Smooth muscle cell (in vitro differentiated cells): ENCODE results near the gene KCNIP1. TPM values are rescaled to one million over a fixed set of nuclear protein-coding genes. Genes with fewer than 3 reads are reported as not detected.

Experiments
- DNase-seq: peaks from one replicate; lab custom pipeline; 2025; ENCODE audit not compliant: unreplicated experiment; lab: John Stamatoyannopoulos, UW
- H2AFZ ChIP-seq: fragments of 200-600 bp; sonication (generic); 2 replicates; pipeline ENCODE4 v1.6.0; 2016; ENCODE audit warnings: antibody characterized with exemption, low read depth, mild to moderate bottlenecking
- H3F3A ChIP-seq: fragments of 200-600 bp; sonication (generic); 2 replicates; pipeline ENCODE4 v1.6.0; 2017; ENCODE audit warnings: antibody characterized with exemption, low read depth
- H3K27ac ChIP-seq: fragments of 200-600 bp; sonication (generic); 2 replicates; pipeline ENCODE4 v1.5.1; 2016; ENCODE audit warnings: low read depth, mild to moderate bottlenecking
- H3K27me3 ChIP-seq: fragments of 200-600 bp; sonication (generic); 2 replicates; pipeline ENCODE4 v1.6.1; 2016; ENCODE audit warnings: low read depth, mild to moderate bottlenecking
- H3K36me3 ChIP-seq: fragments of 200-600 bp; sonication (generic); 2 replicates; pipeline ENCODE4 v1.5.1; 2016; ENCODE audit warnings: low read depth
- H3K4me1 ChIP-seq: fragments of 200-600 bp; sonication (generic); 2 replicates; pipeline ENCODE4 v1.5.1; 2016; ENCODE audit warnings: low read depth
- H3K4me2 ChIP-seq: fragments of 200-600 bp; sonication (generic); 2 replicates; pipeline ENCODE4 v1.6.0; 2016; ENCODE audit warnings: mild to moderate bottlenecking
- H3K4me3 ChIP-seq: fragments of 200-600 bp; sonication (generic); 2 replicates; pipeline ENCODE4 v1.5.1; 2016; ENCODE audit warnings: mild to moderate bottlenecking
- H3K79me2 ChIP-seq: fragments of 200-600 bp; sonication (generic); 2 replicates; pipeline ENCODE4 v1.6.0; 2016; ENCODE audit warnings: low read depth, mild to moderate bottlenecking
- H3K9ac ChIP-seq: fragments of 200-600 bp; sonication (generic); 2 replicates; pipeline ENCODE4 v1.6.0; 2016; ENCODE audit warnings: low read depth
- H3K9me3 ChIP-seq: fragments of 200-600 bp; sonication (generic); replicated peaks from 2 replicates; pipeline ENCODE4 v1.5.1; 2016; ENCODE audit warnings: low read depth
- H4K20me1 ChIP-seq: fragments of 200-600 bp; sonication (generic); 2 replicates; pipeline ENCODE4 v1.6.0; 2016; ENCODE audit warnings: low read depth
- CTCF ChIP-seq: fragments of 200-600 bp; sonication (generic); IDR thresholded peaks from 2 replicates; pipeline ENCODE4 v1.5.1; 2017; ENCODE audit warnings: borderline replicate concordance, mild to moderate bottlenecking, antibody characterized with exemption; ENCODE audit not compliant: insufficient read depth, poor library complexity, severe bottlenecking
- WGBS: methylation state at CpG from one replicate; pipeline ENCODE4 v1.1.7; 2016; ENCODE audit warnings: low lambda C conversion rate; 5-methylcytosine and 5-hydroxymethylcytosine counted together
- polyA plus RNA-seq: library from polyadenylated mRNA; unstranded; fragments of >200 nt; fragmentation: Nextera tagmentation; extraction: Ambion mirVana; gene quantifications from 2 replicates; pipeline ENCODE4 v1.2.1, GENCODE V29; 2016
- total RNA-seq: library from RNA; depleted of rRNA; stranded (reverse); fragments of >200 nt; gene quantifications from 2 replicates; pipeline ENCODE4 v1.2.3, GENCODE V29; 2014

Gene KCNIP1
- total and polyA plus RNA-seq, 2 experiments from 2014 or later: 0.50 TPM; not detected in 1

GRCh38 chr5:170651604-170652277 is 147.9 kb downstream of the KCNIP1 start:
- H4K20me1 ChIP-seq: no peaks in the 10 kb centered on the region
- no peaks in the 10 kb centered on the region for H3K79me2 ChIP-seq
- H3K36me3 ChIP-seq: no peaks in the 10 kb centered on the region
- no peak overlapping the region for H3K4me3 ChIP-seq
- no peaks in the 10 kb centered on the region for H3K4me1 ChIP-seq
- no peak for TF ChIP-seq CTCF
- H3K9me3 ChIP-seq: no peaks in the 10 kb centered on the region
- peaks cover 21% of the 10 kb centered on the region for H3K27me3 ChIP-seq
- WGBS: 86% methylated on average over 11 of the region's 11 CpGs
- no peaks in the 10 kb centered on the region for H3F3A ChIP-seq
- H2AFZ ChIP-seq: no peak overlapping the region
- H3K4me2 ChIP-seq: no peak overlapping the region
- no peak overlapping the region for H3K27ac ChIP-seq
- no peak for DNase-seq
- no peak overlapping the region for H3K9ac ChIP-seq

GRCh38 chr5:170655476-170655875 is 151.7 kb downstream of the KCNIP1 start:
- WGBS: 90% methylated on average over 4 of the region's 4 CpGs
- Histone ChIP-seq H2AFZ (no peak overlapping the region), H3K27me3 (peaks cover 11% of the 10 kb centered on the region), H3K4me3 (no peak overlapping the region), H3K27ac (no peak overlapping the region), H3K9me3 (no peaks in the 10 kb centered on the region), H4K20me1 (no peaks in the 10 kb centered on the region), H3K4me2 (no peak overlapping the region), H3K79me2 (no peaks in the 10 kb centered on the region), H3K36me3 (no peaks in the 10 kb centered on the region), H3F3A (no peaks in the 10 kb centered on the region), H3K9ac (no peak overlapping the region), H3K4me1 (no peaks in the 10 kb centered on the region)
- TF ChIP-seq CTCF: no peak
- no peak for DNase-seq

GRCh38 chr5:170655920-170656319 is 152.1 kb downstream of the KCNIP1 start:
- no peak for DNase-seq

More at GRCh38 chr5:170655920-170656319, 152.1 kb downstream of the KCNIP1 start:
- Histone ChIP-seq H3K4me3 (no peak overlapping the region), H4K20me1 (no peaks in the 10 kb centered on the region), H3K4me2 (no peak overlapping the region), H3K9me3 (no peaks in the 10 kb centered on the region), H3K9ac (no peak overlapping the region), H2AFZ (no peak overlapping the region), H3K36me3 (no peaks in the 10 kb centered on the region), H3K4me1 (no peaks in the 10 kb centered on the region), H3K27ac (no peak overlapping the region), H3K79me2 (no peaks in the 10 kb centered on the region), H3F3A (no peaks in the 10 kb centered on the region), H3K27me3 (peaks cover 11% of the 10 kb centered on the region)
- no peak for TF ChIP-seq CTCF
- WGBS: 91% methylated on average over 4 of the region's 4 CpGs
